HG03060 (cell line): ENCODE results near the gene EGFR.
"Not testable (repeated sequence)": the region's sequence is repeated elsewhere in the genome, so short reads cannot be mapped to it uniquely, and the experiment has no call there.

ENCODE experiments used
- ATAC-seq: cut with Tn5 transposase; IDR thresholded peaks from one replicate; pipeline ENCODE4 v1.9.1; 2021; ENCODE audit warnings: low read depth, moderate number of reproducible peaks; ENCODE audit not compliant: unreplicated experiment

EGFR gene

GRCh38 chr7:55032069-55032699 is 13.4 kb downstream of the EGFR start:
- ATAC-seq, result no peak

DNA sequence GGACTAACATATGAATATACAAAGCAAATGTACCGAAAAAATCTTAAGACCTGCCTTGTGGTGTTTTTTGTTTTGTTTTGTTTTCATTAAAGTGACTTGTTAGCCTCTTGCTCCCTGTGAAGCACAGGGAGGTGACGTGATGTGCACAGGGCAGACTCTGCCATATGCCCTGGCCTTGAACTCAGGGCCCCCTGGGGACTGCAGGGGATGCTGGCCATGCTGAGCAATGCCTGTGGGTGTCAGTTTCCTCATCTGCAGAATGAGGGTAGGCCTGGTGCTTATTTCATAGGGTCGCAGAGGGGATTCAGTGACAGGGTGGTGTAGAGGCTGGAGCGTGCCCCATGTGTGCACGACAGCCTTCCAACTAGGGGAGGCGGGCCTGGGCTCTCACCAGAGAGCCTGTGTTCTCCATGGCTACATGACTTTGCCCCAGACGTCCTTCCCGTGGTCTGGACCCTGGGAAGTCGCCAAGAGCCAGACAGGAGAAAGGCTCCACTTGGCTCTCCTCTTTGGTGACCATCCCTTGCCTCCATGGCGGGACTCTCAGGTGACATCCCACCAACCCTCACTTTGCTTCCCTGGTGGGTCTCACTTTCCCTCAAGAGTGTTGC is 14.5 kb downstream of the EGFR start:
- ATAC-seq, result no peak

GRCh38 chr7:55034776-55035175 is 16.0 kb downstream of the EGFR start:
- ATAC-seq, result no peak

GRCh38 chr7:55035410-55035809 is 16.6 kb downstream of the EGFR start:
- ATAC-seq, result not testable (repeated sequence)

DNA sequence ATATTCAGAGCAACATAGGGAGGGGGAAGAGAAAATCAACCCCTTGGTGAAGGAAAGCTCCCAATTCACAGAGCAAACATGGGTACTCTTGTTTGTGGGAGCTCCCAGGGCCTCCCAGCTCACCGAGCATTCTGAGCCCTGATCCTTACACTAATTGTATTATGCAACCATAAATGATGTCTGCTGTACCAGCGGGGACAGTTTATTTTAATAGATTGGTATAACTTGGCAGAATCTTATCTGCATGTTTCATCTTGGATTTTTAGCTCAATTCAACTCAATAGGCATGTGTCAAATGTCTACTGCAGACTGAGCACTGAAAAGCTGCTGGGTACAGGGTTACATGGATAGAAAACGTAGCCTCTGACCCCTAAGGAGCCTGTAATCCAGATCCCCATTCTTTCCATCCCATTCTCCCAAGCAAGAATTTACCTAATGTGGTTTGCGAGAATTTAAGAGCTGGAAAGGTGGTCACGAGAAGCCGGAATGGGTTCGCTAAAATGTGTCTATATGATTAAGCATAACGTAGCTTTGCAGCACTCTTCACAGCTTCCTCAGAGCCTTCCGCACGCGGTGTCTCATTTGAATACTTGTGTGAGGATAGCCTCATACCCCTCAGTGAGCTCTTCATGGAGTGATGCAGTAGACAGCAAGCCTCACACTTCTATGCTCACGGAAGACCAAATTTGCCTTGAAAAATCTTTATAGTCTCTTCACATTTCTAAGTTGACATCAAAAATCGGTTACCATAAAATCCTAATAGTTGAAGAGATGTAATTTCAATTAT is 18.3 kb downstream of the EGFR start:
- ATAC-seq, result no peak

GRCh38 chr7:55043691-55044370 is 25.0 kb downstream of the EGFR start:
- no peak for ATAC-seq

- ATAC-seq, result no peak
These were observed 25.5 kb downstream of the EGFR start for GRCh38 chr7:55044371-55044717.

- ATAC-seq, result no peak
These were observed 26.0 kb downstream of the EGFR start for GRCh38 chr7:55044791-55045190.

- ATAC-seq, result no peak
These were observed 27.9 kb downstream of the EGFR start for GRCh38 chr7:55046582-55047342.

- ATAC-seq, result no peak
These were observed 29.5 kb downstream of the EGFR start for GRCh38 chr7:55048221-55048859.

DNA sequence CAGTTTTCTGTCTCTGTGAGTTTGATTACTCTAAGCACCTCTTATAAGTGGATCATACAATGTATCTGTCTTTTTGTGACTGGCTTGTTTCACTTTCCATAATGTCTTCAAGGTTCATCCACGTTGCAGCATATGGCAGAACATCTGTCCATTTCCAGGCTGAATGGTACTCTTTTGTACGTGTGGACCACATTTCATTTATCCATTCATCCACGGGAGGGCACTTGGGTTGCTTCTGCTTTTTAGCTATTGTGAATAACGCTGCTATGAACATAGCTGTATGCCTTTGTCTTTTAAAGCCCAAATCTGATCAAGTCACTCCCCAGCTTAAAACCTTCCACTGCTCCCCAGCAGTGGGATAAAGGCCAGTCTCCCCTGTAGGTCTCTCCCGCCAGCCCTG is 31.5 kb downstream of the EGFR start:
- ATAC-seq, result no peak

- no peak for ATAC-seq
These were observed 33.3 kb downstream of the EGFR start for GRCh38 chr7:55052081-55052480.

DNA sequence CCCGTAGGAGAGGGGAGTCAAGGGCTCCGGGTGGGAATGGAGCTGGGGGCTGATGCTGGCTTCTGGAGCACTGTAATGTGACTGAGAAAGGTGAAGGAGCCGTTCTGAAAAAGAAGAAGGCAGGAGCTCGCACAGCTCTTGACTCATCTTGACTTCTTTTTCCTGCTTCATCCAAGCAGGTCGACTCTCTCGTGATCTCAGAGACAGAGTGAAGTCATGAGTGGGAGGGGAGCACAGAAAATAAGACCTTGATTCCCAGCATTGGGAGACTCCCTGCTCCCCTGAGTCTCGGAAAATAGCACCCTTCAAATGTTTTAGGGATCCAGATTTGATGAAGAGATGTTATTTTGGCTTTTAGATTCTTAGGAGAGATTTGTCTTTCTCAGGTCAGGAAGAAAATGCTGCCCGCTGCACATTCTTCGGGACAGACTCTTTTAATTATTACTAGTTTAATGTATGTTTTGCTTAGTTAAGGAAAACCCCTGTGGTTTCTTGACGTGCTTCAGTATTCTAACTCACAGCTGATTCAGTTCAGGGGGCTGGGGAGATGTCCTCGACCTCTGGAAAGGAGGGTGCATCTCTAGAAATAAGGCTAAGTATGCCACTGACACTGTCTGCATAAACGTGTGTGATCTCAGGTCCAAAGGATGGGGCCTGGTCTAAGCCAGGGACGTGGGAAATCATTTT is 34.1 kb downstream of the EGFR start:
- ATAC-seq, result no peak

DNA sequence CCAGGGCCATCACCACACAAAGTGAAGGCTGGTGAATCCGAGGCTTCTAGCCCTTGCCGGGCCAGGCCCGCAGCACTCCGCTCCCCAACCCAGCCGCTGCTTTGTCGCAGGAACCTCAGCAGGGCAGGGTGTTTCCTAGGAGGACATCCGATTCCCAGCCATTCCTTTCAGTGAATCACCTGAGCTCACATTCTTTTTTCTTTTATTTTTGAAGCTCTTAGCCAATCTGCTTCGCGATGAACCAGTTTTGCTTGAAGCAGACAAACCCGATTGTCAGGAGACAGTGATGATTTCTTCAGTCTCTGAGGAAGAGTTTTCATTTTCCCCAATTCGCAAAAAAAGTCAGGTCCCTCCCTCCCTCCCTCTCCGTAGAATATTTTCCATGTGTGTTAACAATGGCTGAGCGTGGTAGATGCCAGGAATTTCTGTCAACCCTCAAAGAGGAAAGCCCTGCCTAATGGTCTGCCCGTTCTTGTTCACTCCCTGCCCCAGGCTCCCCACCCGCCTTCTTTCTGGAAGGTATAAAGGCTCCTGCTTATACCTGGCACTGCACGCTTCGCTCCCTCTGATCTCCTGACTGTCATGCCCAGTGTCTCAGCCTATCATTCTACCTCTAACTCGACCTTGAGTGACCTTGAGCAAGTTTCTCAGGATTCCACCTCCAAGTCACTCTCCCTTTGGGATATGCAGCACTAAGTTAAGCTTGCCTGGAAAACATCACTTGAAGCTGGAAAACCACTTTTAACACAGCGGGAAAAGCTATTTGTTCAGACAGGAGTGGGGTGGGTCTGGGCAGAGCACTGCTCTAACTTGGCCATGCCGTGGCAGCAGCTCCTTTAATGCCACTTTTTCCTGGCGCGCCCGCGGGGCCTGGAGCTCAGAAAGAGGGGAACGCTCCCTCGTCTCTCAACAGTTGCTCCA is 35.1 kb downstream of the EGFR start:
- no peak for ATAC-seq

GRCh38 chr7:55054758-55055157 is 35.9 kb downstream of the EGFR start:
- no peak for ATAC-seq

DNA sequence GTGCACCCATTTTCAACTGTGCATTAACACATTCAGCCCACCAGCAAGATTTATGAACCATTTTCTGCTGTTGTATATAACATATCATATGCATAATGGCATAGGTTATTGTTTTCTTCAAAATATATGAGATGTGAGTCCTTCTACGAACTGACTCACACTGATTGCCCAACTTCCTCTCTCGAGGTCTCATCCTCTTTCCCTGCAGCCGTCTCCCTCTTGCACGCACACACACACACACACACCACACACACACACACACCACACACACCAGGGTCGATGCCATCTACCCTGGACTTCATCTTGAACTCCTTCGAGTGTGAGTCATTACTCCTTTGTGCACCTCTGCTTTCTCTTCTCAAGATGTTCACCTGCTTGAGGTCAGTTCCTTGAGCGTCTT is 36.7 kb downstream of the EGFR start:
- no peak for ATAC-seq

DNA sequence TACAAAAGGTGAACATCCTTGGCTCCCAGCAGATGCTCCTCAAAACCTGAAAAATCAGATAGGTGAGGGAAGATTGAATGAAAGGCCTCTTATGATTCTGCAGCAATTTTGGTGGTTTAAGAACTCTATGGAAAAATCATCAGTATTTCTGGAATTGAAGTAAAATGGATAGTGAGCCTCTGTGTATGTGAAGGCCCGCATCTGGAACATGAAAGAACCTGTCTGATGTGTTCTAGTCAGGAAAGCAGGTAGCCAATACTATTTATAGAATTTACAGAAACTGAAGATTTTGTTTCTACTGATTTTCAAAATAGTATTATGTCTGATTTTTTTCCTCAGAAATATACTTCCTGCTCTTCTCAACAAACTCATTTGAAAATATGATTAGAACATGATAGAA is 37.3 kb downstream of the EGFR start:
- no peak for ATAC-seq
